DMS153 treated with DMSO at 0.1 percent for 48 hours (cell line): ENCODE results near the gene CFLAR.
"Not testable (repeated sequence)": the region's sequence is repeated elsewhere in the genome, so short reads cannot be mapped to it uniquely, and the experiment has no call there.

Experiments
- DNase-seq: peaks from one replicate; lab custom pipeline; 2025; ENCODE audit not compliant: unreplicated experiment; lab: John Stamatoyannopoulos, UW

CFLAR gene

GRCh38 chr2:201144101-201145051 is 28.4 kb downstream of the CFLAR start:
- DNase-seq = no peak

DNA sequence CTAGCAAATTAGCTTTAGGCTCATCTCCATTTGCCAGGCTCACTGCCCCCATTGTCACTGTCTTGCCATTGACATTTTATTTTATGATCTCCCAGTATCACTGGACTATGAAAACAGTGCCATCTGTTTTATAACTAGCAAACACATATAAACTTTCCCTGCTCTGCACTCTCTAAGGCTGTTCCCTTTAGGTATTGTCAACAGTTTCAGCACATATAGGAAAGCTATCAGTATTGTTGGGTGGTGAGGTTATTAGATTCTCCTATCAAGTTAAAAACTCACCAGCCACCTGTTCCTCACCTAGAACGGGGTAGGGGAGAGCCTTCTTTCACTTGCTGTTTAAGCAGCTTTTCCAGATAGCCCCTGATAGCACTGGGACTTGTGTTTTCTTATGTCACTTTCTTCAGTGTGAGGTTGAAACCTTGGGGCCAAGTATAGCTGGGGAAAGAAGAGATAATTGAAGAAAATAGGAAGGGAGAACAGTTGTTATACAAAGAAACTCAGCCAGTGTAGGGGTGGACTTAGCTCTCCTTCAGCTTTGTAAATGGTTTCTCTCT is 32.5 kb downstream of the CFLAR start:
- no peak for DNase-seq

DNA sequence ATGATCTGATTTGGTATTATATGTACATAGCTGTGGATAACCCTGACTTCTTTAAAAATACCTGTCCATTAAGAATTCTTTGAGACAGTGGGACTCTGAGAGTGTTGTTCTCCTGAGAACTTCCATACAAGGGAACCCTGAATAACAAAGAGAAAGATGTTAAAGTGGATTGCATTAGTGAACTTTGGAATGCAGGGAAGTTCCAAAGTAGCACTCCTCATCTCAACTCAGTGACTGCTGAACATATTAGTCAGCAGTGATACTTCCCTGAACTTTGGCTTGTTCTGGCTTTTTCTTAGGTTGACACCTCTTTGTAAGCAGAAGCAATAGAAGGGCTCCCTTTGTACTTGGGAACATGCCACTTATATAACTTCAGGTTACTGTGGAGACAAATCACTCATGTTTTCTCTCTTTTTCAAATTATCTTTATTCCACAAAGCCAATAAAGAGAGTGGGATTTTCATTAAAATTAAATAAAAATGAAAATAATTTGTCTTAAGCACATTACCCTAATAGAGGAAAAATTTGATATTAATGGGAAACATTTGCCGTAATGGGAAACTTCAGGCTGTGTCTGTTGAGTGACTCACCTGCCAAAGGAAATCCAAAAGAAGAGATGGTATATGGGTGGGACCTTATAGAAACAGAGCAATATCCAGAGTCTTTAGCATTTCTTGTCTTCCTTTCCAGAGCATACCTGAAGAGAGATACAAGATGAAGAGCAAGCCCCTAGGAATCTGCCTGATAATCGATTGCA is 33.3 kb downstream of the CFLAR start:
- no peak for DNase-seq

DNA sequence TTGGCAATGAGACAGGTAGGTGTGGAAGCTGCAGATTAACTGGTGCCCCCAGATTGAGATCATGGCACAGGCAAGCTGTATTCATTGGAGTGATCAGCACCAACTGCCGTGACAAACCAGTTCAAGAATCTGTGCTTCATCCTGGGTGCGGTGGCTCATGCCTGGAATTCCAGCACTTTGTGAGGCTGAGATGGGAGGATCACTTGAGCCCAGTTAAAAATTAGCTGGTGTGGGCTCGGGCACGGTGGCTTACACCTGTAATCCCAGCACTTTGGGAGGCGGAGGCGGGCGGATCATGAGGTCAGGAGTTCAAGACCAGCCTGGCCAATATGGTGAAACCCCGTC is 33.8 kb downstream of the CFLAR start:
- DNase-seq = not testable (repeated sequence)

- DNase-seq = no peak
Measured at GRCh38 chr2:201150454-201151020, 34.6 kb downstream of the CFLAR start.

- no peak for DNase-seq
Measured at GRCh38 chr2:201151127-201151981, 35.4 kb downstream of the CFLAR start.

- DNase-seq = no peak
Measured at GRCh38 chr2:201152517-201152916, 36.6 kb downstream of the CFLAR start.

GRCh38 chr2:201152999-201153815 is 37.2 kb downstream of the CFLAR start:
- no peak for DNase-seq

GRCh38 chr2:201154615-201155399 is 38.8 kb downstream of the CFLAR start:
- no peak for DNase-seq

- DNase-seq = no peak
Measured at GRCh38 chr2:201156036-201156435, 40.1 kb downstream of the CFLAR start.

GRCh38 chr2:201156640-201157039 is 40.7 kb downstream of the CFLAR start:
- DNase-seq = no peak

- no peak for DNase-seq
Measured at GRCh38 chr2:201157694-201158093, 41.7 kb downstream of the CFLAR start.

GRCh38 chr2:201158111-201158929 is 42.4 kb downstream of the CFLAR start:
- peak; percentile 25 for DNase-seq

DNA sequence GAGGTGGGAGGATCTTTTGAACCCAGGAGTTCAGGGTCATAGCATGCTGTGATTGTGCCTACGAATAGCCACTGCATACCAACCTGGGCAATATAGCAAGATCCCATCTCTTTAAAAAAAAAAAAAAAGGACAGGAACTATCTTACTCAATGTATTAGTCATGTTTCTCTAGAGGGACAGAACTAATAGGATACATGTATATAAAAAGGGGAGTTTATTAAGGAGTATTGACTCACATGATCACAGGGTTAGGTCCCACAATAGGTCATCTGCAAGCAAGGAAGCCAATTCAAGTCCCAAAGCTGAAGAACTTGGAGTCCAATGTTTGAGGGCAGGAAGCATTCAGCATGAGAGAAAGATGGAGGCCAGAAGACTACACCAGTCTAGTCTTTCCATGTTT is 48.2 kb downstream of the CFLAR start:
- DNase-seq = no peak

DNA sequence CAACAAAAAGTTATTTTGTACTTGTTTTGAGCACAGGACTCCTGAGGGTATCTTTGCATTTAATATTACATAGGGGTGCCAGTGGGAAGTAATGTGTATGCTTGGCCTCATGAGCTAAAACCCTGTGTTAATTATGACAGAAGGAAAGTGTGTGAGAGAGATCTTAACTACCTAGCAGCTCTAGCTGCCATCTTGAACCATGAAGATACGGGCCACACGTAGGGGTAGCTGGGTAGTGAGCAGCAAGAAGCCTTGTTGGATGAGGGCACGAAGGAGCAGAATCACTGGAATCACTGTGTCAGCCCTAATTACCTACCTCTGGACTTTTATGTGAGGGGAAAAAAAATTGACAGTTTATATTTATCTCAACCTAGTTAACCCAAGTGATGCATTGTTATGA is 51.6 kb downstream of the CFLAR start:
- no peak for DNase-seq

DNA sequence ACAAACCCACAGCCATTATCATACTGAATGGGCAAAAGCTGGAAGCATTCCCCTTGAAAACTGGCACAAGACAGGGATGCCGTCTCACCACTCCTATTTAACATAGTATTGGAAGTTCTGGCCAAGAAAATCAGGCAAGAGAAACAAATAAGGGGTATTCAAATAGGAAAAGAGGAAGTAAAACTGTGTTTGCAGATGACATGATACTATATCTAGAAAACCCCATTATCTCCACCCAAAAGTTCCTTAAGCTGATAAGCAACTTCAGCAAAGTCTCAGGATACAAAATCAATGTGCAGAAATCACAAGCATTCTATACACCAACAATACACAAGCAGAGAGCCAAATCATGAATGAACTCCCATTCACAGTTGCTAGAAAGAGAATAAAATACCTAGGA is 52.5 kb downstream of the CFLAR start:
- not testable (repeated sequence) for DNase-seq

- DNase-seq = no peak
Measured at GRCh38 chr2:201171259-201171814, 55.4 kb downstream of the CFLAR start.

DNA sequence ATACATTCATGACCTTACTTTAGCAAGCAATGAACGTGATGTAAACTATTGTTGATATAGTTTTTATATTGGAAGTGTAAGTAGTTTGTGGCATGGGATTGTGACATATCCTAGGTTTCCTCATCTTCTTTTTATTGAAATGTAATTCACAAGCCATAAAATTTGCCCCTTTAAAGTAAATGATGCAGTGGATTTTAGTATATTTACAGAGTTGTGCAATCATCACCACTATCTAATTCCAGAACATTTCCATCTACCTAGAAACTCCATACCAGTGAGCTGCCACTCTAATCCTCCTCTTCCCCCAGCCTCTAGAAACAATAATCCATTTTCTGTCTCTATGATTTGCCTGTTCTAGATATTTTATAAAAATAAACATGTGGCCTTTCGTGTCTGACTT is 56.3 kb downstream of the CFLAR start:
- DNase-seq = no peak
